GM19023 (cell line): ENCODE measurements around the gene ACTR10.

Source experiments
- ATAC-seq: cut with Tn5 transposase; IDR thresholded peaks from one replicate; pipeline ENCODE4 v1.9.1; 2021; ENCODE audit warnings: mild to moderate bottlenecking, moderate library complexity; ENCODE audit not compliant: unreplicated experiment

The ACTR10 gene

GRCh38 chr14:58278177-58278576 is 78.2 kb downstream of the ACTR10 start:
- ATAC-seq: no peak

- ATAC-seq: peak; percentile 61
These were observed 81.2 kb downstream of the ACTR10 start for GRCh38 chr14:58280954-58281787.

- ATAC-seq: no peak
These were observed 82.0 kb downstream of the ACTR10 start for GRCh38 chr14:58281969-58282368.

GRCh38 chr14:58282925-58283593 is 83.1 kb downstream of the ACTR10 start:
- no peak for ATAC-seq

GRCh38 chr14:58283730-58284129 is 83.8 kb downstream of the ACTR10 start:
- no peak for ATAC-seq

- ATAC-seq: no peak
These were observed 85.2 kb downstream of the ACTR10 start for GRCh38 chr14:58285132-58285531.
